ENCODE measurements around the gene GDA. TPM values are rescaled to one million over a fixed set of nuclear protein-coding genes. Genes with fewer than 3 reads are reported as not detected.

The GDA gene
- total and polyA plus RNA-seq, 3 donors from 2014 or later: 1.7 to 3.7 (median 2.1) TPM

DNA sequence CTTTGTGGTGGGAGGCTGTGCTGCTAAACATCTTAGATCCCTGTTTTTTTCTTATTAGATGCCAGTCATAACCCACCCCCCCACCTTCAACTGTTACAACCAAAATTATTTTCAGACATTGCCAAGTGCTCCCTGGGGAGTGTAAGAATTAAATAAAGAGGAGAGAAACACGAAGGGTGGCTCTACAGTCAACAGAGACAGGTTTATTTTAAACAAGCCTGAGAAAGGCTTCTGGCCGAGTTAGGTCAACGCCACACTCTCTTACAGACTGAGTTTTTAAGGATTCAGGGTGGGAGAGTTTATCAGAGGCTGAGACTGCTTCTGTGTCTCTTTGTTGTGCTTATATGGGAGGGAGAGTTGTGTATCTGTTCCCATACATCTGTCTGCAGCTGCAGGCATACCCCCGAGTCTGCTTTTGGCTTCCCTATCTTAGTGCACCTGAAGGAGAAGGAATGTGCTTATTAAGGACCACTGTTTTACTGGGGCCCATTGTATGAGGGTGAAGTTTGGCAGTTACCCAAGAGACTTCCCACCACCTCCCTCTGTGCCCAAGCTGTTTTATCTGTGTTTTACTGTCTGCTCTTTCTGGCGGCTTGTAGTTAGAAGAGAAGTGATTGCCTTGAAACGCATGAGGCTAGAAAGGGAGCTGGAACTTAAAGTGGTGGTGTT, 11.4 kb upstream of the GDA start:
- Histone ChIP-seq H3K27me3 (no peaks in the 10 kb centered on the region), H3K4me1 (no peaks in the 10 kb centered on the region), H3K4me3 (no peak overlapping the region), H3K36me3 (ENCODE audit: low read depth, missing control alignments) (no peaks in the 10 kb centered on the region), H3K9me3 (no peaks in the 10 kb centered on the region), H3K27ac (no peak overlapping the region)
- TF ChIP-seq, protein P1, sequence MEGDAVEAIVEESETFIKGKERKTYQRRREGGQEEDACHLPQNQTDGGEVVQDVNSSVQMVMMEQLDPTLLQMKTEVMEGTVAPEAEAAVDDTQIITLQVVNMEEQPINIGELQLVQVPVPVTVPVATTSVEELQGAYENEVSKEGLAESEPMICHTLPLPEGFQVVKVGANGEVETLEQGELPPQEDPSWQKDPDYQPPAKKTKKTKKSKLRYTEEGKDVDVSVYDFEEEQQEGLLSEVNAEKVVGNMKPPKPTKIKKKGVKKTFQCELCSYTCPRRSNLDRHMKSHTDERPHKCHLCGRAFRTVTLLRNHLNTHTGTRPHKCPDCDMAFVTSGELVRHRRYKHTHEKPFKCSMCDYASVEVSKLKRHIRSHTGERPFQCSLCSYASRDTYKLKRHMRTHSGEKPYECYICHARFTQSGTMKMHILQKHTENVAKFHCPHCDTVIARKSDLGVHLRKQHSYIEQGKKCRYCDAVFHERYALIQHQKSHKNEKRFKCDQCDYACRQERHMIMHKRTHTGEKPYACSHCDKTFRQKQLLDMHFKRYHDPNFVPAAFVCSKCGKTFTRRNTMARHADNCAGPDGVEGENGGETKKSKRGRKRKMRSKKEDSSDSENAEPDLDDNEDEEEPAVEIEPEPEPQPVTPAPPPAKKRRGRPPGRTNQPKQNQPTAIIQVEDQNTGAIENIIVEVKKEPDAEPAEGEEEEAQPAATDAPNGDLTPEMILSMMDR (IDR thresholded peaks at IDR 0.05): no peak
- no peak for TF ChIP-seq POLR2A (IDR thresholded peaks at IDR 0.05)
- 49 to 73% methylated on average over 6 of the region's 6 CpGs for WGBS, 2 donors
- intact Hi-C loops (cut with DNase I; ENCODE audit: low total_unique reads): no loop called here
- no peak for DNase-seq

DNA sequence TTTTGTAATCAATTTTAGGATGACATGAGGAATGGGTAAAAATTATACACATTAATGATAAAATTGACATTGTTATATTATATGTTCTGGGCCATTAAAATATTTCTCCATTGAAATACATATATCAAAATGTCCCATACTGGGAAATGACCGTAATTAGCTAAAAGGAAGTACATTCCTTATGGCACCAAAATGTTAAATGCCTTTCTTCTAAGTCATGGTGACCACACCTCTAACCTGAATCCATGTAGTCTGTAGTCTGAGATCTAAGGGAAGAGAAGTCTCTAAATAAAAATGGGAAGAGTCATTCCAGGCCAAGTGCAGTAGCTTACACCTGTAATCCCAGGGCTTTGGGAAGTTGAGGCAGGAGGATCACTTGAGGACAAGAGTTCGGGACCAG, 10.0 kb upstream of the GDA start:
- intact Hi-C loops (cut with DNase I; ENCODE audit: low total_unique reads): no loop called here
- Histone ChIP-seq H3K27me3 (no peaks in the 10 kb centered on the region), H3K36me3 (ENCODE audit: low read depth, missing control alignments) (no peaks in the 10 kb centered on the region), H3K27ac (no peak overlapping the region), H3K4me3 (no peak overlapping the region), H3K9me3 (no peaks in the 10 kb centered on the region), H3K4me1 (no peaks in the 10 kb centered on the region)
- TF ChIP-seq, protein P1 (IDR thresholded peaks at IDR 0.05): no peak
- TF ChIP-seq POLR2A (IDR thresholded peaks at IDR 0.05): no peak
- no peak for DNase-seq
- 86 to 90% methylated on average over 2 of the region's 2 CpGs for WGBS, 2 donors

- H3K36me3 ChIP-seq (ENCODE audit: low read depth, missing control alignments): no peaks in the 10 kb centered on the region
- 91 to 93% methylated on average over 4 of the region's 4 CpGs for WGBS, 2 donors
- H3K9me3 ChIP-seq: no peaks in the 10 kb centered on the region
- DNase-seq: no peak
- no peak overlapping the region for H3K4me3 ChIP-seq
- H3K27ac ChIP-seq: no peak overlapping the region
- no peaks in the 10 kb centered on the region for H3K27me3 ChIP-seq
- intact Hi-C loops (cut with DNase I; ENCODE audit: low total_unique reads): no loop called here
- TF ChIP-seq POLR2A (IDR thresholded peaks at IDR 0.05): no peak
- TF ChIP-seq, protein P1 (IDR thresholded peaks at IDR 0.05): no peak
- no peaks in the 10 kb centered on the region for H3K4me1 ChIP-seq
Observed at GRCh38 chr9:72140586-72140985, 8.7 kb upstream of the GDA start.

- H3K4me3 ChIP-seq: no peak overlapping the region
- H3K27ac ChIP-seq: no peak overlapping the region
- 74 to 85% methylated on average over 3 of the region's 3 CpGs for WGBS, 2 donors
- intact Hi-C loops (cut with DNase I; ENCODE audit: low total_unique reads): no loop called here
- H3K9me3 ChIP-seq: no peaks in the 10 kb centered on the region
- no peak for TF ChIP-seq POLR2A (IDR thresholded peaks at IDR 0.05)
- TF ChIP-seq, protein P1 (IDR thresholded peaks at IDR 0.05): no peak
- H3K27me3 ChIP-seq: no peaks in the 10 kb centered on the region
- H3K4me1 ChIP-seq: no peaks in the 10 kb centered on the region
- DNase-seq: no peak
- no peaks in the 10 kb centered on the region for H3K36me3 ChIP-seq (ENCODE audit: low read depth, missing control alignments)
Observed at GRCh38 chr9:72141484-72141883, 7.8 kb upstream of the GDA start.
